GM12878 (cell line): ENCODE measurements around the gene CHID1.

Experiments used
- EGR1 ChIP-seq, 2 experiments: IDR thresholded peaks; 1 replicate in 1 of 2; 2 replicates in 1 of 2; pipeline ENCODE4 v1.6.1; 2011 to 2012; ENCODE audit warnings: low read depth in 2 of 2, low read length in 2 of 2, borderline replicate concordance in 1 of 2, mild to moderate bottlenecking in 1 of 2, moderate library complexity in 1 of 2
- RAD21 ChIP-seq: IDR thresholded peaks from 2 replicates; pipeline ENCODE4 v1.6.1; 2011; ENCODE audit warnings: mild to moderate bottlenecking, low read depth, low read length, moderate library complexity; ENCODE audit not compliant: insufficient read depth

DNA sequence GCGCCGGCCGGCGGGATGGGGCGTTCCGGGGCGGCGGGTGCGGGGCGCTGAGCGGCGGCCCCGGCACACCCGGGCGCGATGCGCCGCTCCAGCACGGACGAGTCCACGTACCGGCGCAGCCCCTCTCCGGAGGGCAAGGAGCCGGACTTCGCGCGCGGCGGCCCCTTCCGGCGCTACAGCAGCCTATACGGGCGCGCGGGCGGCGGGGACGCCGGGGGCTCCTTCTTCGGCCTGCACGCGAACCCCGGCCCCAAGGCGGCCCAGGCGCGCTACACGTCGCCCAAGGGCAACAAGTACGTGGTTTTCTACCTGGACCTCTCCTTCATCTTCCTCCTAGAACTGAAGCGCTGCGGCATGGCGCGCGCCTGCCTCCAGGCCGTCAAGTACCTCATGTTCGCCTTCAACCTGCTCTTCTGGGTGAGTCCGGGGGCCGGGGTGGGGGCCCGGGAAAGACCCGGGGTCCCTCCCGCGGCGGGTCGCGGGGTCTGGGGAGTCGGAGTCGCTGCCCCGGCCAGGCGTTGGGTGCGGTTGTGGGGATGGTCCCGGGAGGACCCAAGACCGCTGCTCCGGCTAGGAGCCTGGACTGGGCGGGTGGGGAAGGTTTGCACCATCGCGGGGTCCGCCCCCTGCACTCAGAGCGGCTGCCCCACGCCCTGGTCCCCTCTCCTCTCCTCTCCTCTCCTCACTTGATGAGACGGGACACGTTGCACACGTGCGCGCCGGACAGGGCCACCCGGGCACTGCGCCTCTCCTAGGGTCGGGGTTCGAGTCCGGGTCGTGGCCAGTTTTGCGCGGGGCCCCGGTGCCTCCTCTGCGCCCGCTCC lies 60.4 kb downstream of the CHID1 start:
- TF ChIP-seq EGR1 (IDR thresholded peaks at IDR 0.05; ENCODE audit: borderline replicate concordance in 1 of 2, low read depth in 2 of 2, low read length in 2 of 2) = no peak
- no peak for TF ChIP-seq RAD21
